WTC11 (cell line): ENCODE measurements around the gene SOX4. TPM values are rescaled to one million over a fixed set of nuclear protein-coding genes. Genes with fewer than 3 reads are reported as not detected.
A peak's percentile ranks its signal among the peaks of the same experiment; 100 is the strongest.

Experiments
- ATAC-seq: fragments of 200-7000 bp; cut with Tn5 transposase; 2 replicates; pipeline ENCODE4 v1.10.0; 2021; ENCODE audit warnings: mild to moderate bottlenecking, moderate library complexity
- CTCF ChIA-PET: fragments of 300-600 bp; sonication (Branson Sonifier 250); formaldehyde crosslinking; loops from one replicate; lab custom pipeline; 2021; ENCODE audit warnings: antibody characterized with exemption; lab: Charles Lee
- POLR2A ChIA-PET: fragments of 350-600 bp; sonication (Branson Sonifier 250); formaldehyde crosslinking; loops from one replicate; lab custom pipeline; 2021; ENCODE audit warnings: antibody characterized with exemption; lab: Charles Lee
- DNase-seq: peaks from one replicate; pipeline ENCODE4 v3.0.0; 2021; ENCODE audit warnings: low spot score
- H3K27ac Mint-ChIP-seq: 2 replicates; pipeline ENCODE4 v1.8.0; 2021; ENCODE audit warnings: mixed read lengths
- H3K27me3 Mint-ChIP-seq: 2 replicates; pipeline ENCODE4 v1.8.0; 2021; ENCODE audit warnings: low read depth, mild to moderate bottlenecking, moderate library complexity, mixed read lengths
- H3K36me3 Mint-ChIP-seq: 2 replicates; pipeline ENCODE4 v1.8.0; 2021; ENCODE audit warnings: mixed read lengths
- H3K4me1 Mint-ChIP-seq: 2 replicates; pipeline ENCODE4 v1.8.0; 2022; ENCODE audit warnings: mixed read lengths
- H3K4me3 Mint-ChIP-seq: 2 replicates; pipeline ENCODE4 v1.8.0; 2021; ENCODE audit warnings: mild to moderate bottlenecking, moderate library complexity, mixed read lengths
- H3K9me3 Mint-ChIP-seq: 2 replicates; pipeline ENCODE4 v1.8.0; 2021; ENCODE audit warnings: mixed read lengths
- ELF4 ChIP-seq: sonication (generic); formaldehyde crosslinking; IDR thresholded peaks from 2 replicates; pipeline ENCODE4 v1.8.1; 2022; ENCODE audit warnings: low read depth, mild to moderate bottlenecking, moderate library complexity, missing genetic modification reagents
- EMX1 ChIP-seq: fragments of 250-450 bp; sonication (Bioruptor Pico); IDR thresholded peaks from 2 replicates; pipeline ENCODE4 v1.8.0; 2021; ENCODE audit warnings: mild to moderate bottlenecking
- FOXP1 ChIP-seq: sonication (generic); formaldehyde crosslinking; IDR thresholded peaks from 2 replicates; pipeline ENCODE4 v1.8.0; 2022; ENCODE audit warnings: missing genetic modification reagents, mild to moderate bottlenecking, moderate library complexity, borderline replicate concordance
- GABPB1 ChIP-seq: sonication (generic); formaldehyde crosslinking; IDR thresholded peaks from 2 replicates; pipeline ENCODE4 v1.8.1; 2023; ENCODE audit warnings: mild to moderate bottlenecking, missing genetic modification reagents
- NFATC4 ChIP-seq: fragments of 250-450 bp; sonication (Bioruptor Pico); IDR thresholded peaks from 2 replicates; pipeline ENCODE4 v1.9.0; 2021; ENCODE audit warnings: mild to moderate bottlenecking
- NFE2L1 ChIP-seq: sonication (generic); formaldehyde crosslinking; IDR thresholded peaks from 2 replicates; pipeline ENCODE4 v1.8.1; 2023; ENCODE audit warnings: missing genetic modification reagents
- NFYB ChIP-seq: sonication (generic); formaldehyde crosslinking; conservative IDR thresholded peaks from 2 replicates; pipeline ENCODE4 v1.8.0; 2022; ENCODE audit warnings: low read depth, missing genetic modification reagents
- NR3C1 ChIP-seq: sonication (generic); formaldehyde crosslinking; conservative IDR thresholded peaks from 2 replicates; pipeline ENCODE4 v1.8.1; 2023; ENCODE audit warnings: low read depth, mild to moderate bottlenecking, missing genetic modification reagents
- PRRX2 ChIP-seq: fragments of 250-450 bp; sonication (Bioruptor Pico); IDR thresholded peaks from 2 replicates; pipeline ENCODE4 v1.8.0; 2021; ENCODE audit warnings: mild to moderate bottlenecking
- SOX15 ChIP-seq: fragments of 250-450 bp; sonication (Bioruptor Pico); IDR thresholded peaks from 2 replicates; pipeline ENCODE4 v1.9.0; 2021; ENCODE audit warnings: mild to moderate bottlenecking
- TCF7 ChIP-seq: sonication (generic); formaldehyde crosslinking; IDR thresholded peaks from 2 replicates; pipeline ENCODE4 v1.8.0; 2022; ENCODE audit warnings: mild to moderate bottlenecking, low read depth, missing genetic modification reagents, moderate library complexity
- TEAD1 ChIP-seq: sonication (generic); formaldehyde crosslinking; IDR thresholded peaks from 2 replicates; pipeline ENCODE4 v1.8.0; 2022; ENCODE audit warnings: mild to moderate bottlenecking, missing genetic modification reagents
- TEAD4 ChIP-seq: sonication (generic); formaldehyde crosslinking; IDR thresholded peaks from 2 replicates; pipeline ENCODE4 v1.8.0; 2022; ENCODE audit warnings: mild to moderate bottlenecking, missing genetic modification reagents
- ZNF219 ChIP-seq: sonication (generic); formaldehyde crosslinking; IDR thresholded peaks from 2 replicates; pipeline ENCODE4 v1.8.0; 2023; ENCODE audit warnings: missing genetic modification reagents, mild to moderate bottlenecking, borderline replicate concordance
- ZNF416 ChIP-seq: fragments of 250-450 bp; sonication (Bioruptor Pico); IDR thresholded peaks from 2 replicates; pipeline ENCODE4 v1.9.0; 2021; ENCODE audit warnings: mild to moderate bottlenecking, inconsistent platforms
- ZNF671 ChIP-seq: fragments of 250-450 bp; sonication (Bioruptor Pico); IDR thresholded peaks from 2 replicates; pipeline ENCODE4 v1.8.0; 2021; ENCODE audit warnings: mild to moderate bottlenecking
- total RNA-seq: library from RNA; stranded (reverse); gene quantifications from 3 replicates; pipeline ENCODE4 v1.2.3, GENCODE V29; 2021
- TF ChIP-seq, protein P1 (sequence below): sonication (generic); formaldehyde crosslinking; IDR thresholded peaks from 2 replicates; pipeline ENCODE4 v1.8.0; 2022; ENCODE audit warnings: missing genetic modification reagents
- TF ChIP-seq, protein P2 (sequence below): sonication (generic); formaldehyde crosslinking; conservative IDR thresholded peaks from 2 replicates; pipeline ENCODE4 v1.8.1; 2023; ENCODE audit warnings: mild to moderate bottlenecking, low read depth, missing genetic modification reagents, moderate library complexity
- TF ChIP-seq, protein P3 (sequence below): fragments of 250-450 bp; sonication (Bioruptor Pico); conservative IDR thresholded peaks from 2 replicates; pipeline ENCODE4 v1.9.0; 2021; ENCODE audit warnings: mild to moderate bottlenecking
- TF ChIP-seq, protein P4 (sequence below): fragments of 250-450 bp; sonication (Bioruptor Pico); IDR thresholded peaks from 2 replicates; pipeline ENCODE4 v1.9.0; 2021; ENCODE audit warnings: moderate library complexity, mild to moderate bottlenecking, inconsistent platforms, borderline replicate concordance

Gene SOX4
- total RNA-seq, 1 experiment from 2014 or later = 182 TPM

DNA sequence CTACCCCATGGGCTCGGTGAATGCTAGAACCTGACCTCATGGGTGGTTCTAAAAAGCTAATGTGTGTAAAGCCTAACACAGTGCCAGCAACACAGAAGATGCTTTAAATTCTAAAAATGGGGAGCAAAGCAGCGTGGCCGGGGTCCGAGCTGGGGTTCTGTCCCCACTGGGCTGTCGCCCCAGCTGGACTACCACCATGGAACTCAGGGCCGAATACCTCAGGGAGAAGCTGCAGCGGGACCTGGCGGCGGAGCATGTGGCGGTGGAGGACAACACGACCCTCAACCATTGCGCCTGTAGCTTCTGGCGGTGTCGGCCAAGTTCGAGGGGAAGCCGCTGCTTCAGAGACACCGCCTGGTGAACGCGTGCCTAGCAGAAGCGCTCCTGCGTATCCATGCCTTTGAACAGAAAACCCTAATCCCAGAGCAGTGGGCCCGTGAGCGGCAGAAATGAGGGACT lies 8.4 kb downstream of the SOX4 start (continued):
- TF ChIP-seq NFE2L1 (no peak), NR3C1 (no peak), TCF7 (CRISPR knock-in tag) (no peak), NFATC4 (CRISPR knock-in tag) (peak; percentile 67; the same call in 1 of the 2 replicates), ZNF416 (CRISPR knock-in tag) (0 out of 2 replicates have a peak, but pooled peaks have one; percentile 77), PRRX2 (CRISPR knock-in tag) (peak; percentile 66; the same call in 1 of the 2 replicates), GABPB1 (CRISPR knock-in tag) (no peak), NFYB (CRISPR knock-in tag) (no peak), EMX1 (CRISPR knock-in tag) (peak; percentile 57; the same call in 1 of the 2 replicates), TEAD4 (CRISPR knock-in tag) (no peak), FOXP1 (peak; percentile 54; the same call in 1 of the 2 replicates), SOX15 (no peak), ZNF219 (no peak), TEAD1 (CRISPR knock-in tag) (no peak)
- TF ChIP-seq, protein P1, sequence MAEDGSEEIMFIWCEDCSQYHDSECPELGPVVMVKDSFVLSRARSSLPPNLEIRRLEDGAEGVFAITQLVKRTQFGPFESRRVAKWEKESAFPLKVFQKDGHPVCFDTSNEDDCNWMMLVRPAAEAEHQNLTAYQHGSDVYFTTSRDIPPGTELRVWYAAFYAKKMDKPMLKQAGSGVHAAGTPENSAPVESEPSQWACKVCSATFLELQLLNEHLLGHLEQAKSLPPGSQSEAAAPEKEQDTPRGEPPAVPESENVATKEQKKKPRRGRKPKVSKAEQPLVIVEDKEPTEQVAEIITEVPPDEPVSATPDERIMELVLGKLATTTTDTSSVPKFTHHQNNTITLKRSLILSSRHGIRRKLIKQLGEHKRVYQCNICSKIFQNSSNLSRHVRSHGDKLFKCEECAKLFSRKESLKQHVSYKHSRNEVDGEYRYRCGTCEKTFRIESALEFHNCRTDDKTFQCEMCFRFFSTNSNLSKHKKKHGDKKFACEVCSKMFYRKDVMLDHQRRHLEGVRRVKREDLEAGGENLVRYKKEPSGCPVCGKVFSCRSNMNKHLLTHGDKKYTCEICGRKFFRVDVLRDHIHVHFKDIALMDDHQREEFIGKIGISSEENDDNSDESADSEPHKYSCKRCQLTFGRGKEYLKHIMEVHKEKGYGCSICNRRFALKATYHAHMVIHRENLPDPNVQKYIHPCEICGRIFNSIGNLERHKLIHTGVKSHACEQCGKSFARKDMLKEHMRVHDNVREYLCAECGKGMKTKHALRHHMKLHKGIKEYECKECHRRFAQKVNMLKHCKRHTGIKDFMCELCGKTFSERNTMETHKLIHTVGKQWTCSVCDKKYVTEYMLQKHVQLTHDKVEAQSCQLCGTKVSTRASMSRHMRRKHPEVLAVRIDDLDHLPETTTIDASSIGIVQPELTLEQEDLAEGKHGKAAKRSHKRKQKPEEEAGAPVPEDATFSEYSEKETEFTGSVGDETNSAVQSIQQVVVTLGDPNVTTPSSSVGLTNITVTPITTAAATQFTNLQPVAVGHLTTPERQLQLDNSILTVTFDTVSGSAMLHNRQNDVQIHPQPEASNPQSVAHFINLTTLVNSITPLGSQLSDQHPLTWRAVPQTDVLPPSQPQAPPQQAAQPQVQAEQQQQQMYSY (CRISPR knock-in tag) = no peak
- TF ChIP-seq, protein P2, sequence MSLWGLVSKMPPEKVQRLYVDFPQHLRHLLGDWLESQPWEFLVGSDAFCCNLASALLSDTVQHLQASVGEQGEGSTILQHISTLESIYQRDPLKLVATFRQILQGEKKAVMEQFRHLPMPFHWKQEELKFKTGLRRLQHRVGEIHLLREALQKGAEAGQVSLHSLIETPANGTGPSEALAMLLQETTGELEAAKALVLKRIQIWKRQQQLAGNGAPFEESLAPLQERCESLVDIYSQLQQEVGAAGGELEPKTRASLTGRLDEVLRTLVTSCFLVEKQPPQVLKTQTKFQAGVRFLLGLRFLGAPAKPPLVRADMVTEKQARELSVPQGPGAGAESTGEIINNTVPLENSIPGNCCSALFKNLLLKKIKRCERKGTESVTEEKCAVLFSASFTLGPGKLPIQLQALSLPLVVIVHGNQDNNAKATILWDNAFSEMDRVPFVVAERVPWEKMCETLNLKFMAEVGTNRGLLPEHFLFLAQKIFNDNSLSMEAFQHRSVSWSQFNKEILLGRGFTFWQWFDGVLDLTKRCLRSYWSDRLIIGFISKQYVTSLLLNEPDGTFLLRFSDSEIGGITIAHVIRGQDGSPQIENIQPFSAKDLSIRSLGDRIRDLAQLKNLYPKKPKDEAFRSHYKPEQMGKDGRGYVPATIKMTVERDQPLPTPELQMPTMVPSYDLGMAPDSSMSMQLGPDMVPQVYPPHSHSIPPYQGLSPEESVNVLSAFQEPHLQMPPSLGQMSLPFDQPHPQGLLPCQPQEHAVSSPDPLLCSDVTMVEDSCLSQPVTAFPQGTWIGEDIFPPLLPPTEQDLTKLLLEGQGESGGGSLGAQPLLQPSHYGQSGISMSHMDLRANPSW (CRISPR knock-in tag) = no peak
- TF ChIP-seq, protein P3, sequence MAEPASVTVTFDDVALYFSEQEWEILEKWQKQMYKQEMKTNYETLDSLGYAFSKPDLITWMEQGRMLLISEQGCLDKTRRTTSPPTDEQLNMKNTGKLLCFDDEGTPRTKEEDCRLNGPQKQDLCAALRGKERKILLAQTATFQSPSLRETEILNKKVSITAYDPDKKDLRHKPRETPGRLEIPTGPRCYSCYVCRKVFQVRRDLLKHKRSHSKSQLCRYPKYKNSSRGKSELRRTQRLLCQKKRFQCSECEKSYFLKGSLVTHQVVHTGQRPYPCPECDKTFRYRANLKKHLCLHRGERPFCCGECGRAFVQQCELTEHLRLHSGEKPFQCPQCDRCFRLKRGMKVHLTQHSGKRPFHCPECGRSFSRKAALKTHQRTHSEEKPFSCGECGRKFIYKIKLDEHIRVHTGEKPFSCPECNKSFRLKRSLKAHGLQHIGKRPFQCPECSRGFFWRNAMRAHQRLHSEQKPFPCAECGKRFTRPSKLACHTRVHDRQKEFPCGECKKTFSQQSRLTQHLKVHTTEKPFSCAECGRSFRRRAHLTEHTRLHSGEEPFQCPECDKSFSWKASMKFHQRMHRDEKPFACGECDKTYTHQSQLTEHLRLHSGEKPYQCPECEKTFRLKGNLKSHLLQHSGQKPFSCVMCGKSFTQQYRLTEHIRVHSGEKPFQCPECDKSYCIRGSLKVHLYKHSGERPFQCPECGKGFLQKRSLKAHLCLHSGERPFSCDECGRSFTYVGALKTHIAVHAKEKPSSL = 0 out of 2 replicates have a peak, but pooled peaks have one; percentile 22

DNA sequence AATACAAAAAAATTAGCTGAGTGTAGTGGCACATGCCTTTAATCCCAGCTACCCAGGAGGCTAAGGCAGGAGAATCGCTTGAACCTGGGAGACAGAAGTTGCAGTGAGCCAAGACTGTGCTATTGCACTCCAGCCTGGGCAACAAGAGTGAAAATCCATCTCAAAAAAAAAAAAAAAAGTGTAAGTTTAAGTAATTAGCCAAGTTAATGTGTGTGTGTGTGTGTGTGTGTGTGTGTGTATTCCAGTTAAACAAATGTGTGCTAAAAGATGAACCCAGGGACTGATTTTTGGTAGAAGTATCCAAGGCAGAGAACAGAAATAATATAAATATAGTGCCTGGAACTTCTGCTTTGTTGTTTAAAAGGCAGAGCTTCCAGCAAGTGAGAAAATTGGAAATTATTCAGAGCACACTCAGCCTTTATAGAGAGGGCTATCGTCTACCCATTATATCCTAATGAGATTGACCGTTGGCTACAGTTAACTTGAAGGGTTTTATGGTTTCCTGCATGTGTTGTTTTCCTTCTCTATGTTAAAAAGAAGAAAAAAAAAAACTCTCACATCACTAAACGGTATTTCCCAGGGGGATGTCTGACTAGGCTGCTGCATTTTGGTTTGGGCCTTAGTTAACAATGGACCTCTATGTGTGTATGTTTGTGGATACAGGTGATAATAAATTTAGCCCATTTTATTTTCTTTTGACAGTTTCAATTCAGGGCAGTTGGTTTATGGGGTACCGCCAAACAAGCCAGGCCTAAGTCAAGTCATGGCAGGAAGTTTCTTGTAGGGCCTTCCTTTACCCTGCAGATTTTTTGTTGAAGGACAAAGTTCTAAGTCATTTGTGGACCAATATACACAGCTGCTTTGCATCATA lies 9.8 kb downstream of the SOX4 start:
- POLR2A ChIA-PET = interaction anchor here (2.5 kb wide), 1 partner anchor 10 kb away, joined by 7 read pairs; the partner anchor contains the start of gene SOX4

More for the DNA sequence above, 9.8 kb downstream of the SOX4 start:
- ATAC-seq (no peak), DNase-seq (no peak)
- Mint-ChIP-seq H3K36me3 (peaks cover 7% of the 10 kb centered on the region), H3K9me3 (no peaks in the 10 kb centered on the region), H3K4me1 (peaks cover 68% of the 10 kb centered on the region), H3K4me3 (no peak overlapping the region), H3K27me3 (no peaks in the 10 kb centered on the region), H3K27ac (peak overlapping the region; percentile 33; the same call in 1 of the 2 replicates)
- TF ChIP-seq ELF4 (CRISPR knock-in tag) = no peak
- TF ChIP-seq, protein P4, sequence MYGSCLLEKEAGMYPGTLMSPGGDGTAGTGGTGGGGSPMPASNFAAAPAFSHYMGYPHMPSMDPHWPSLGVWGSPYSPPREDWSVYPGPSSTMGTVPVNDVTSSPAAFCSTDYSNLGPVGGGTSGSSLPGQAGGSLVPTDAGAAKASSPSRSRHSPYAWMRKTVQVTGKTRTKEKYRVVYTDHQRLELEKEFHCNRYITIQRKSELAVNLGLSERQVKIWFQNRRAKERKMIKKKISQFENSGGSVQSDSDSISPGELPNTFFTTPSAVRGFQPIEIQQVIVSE (CRISPR knock-in tag) = 0 out of 2 replicates have a peak, but pooled peaks have one; percentile 15
- no peak for TF ChIP-seq ZNF671 (CRISPR knock-in tag)
- CTCF ChIA-PET = interaction anchor here (0.7 to 1.4 kb wide), 2 partner anchors 60 to 116 kb away, joined by 3 read pairs; no protein-coding TSS in a partner anchor
